ENCODE data around the gene TEX26. TPM values are rescaled to one million over a fixed set of nuclear protein-coding genes. Genes with fewer than 3 reads are reported as not detected.

The TEX26 gene
- total RNA-seq, 1 donor from 2014 or later, result not detected

GRCh38 chr13:30904043-30904442, 28.4 kb upstream of the TEX26 start:
- DNase-seq (ENCODE audit: low spot score in 2 of 2), result no peak
- Histone ChIP-seq H3K4me1 (peaks cover 10 to 26% of the 10 kb centered on the region in 2 donors), H3K4me3 (no peak overlapping the region), H3K27ac (peak overlapping the region; percentile 36 to 95), H3K9me3 (no peaks in the 10 kb centered on the region), H3K36me3 (no peaks in the 10 kb centered on the region), H3K27me3 (no peaks in the 10 kb centered on the region)
- intact Hi-C loops (cut with DNase I), result loop anchor here (2.0 to 10.0 kb wide), 2 partner anchors 229 to 439 kb away; partner anchors contain the start of gene HMGB1
- TF ChIP-seq CTCF (IDR thresholded peaks at IDR 0.05), result no peak

GRCh38 chr13:30905932-30906383, 26.5 kb upstream of the TEX26 start, which contains the start of gene MEDAG:
Gene MEDAG, plus strand, starts transcription at chr13:30906271. Its CDS starts 245 bp downstream, at chr13:30906516.
- DNase-seq (ENCODE audit: low spot score in 2 of 2), result peak; percentile 76 to 96
- H3K36me3 ChIP-seq, result no peaks in the 10 kb centered on the region
- no peak for TF ChIP-seq CTCF (IDR thresholded peaks at IDR 0.05)
- H3K4me1 ChIP-seq, result peaks cover 0 to 21% of the 10 kb centered on the region in 2 donors
- no peaks in the 10 kb centered on the region for H3K27me3 ChIP-seq
- H3K4me3 ChIP-seq, result peak within 1 kb of the TSS; percentile 56 to 81
- intact Hi-C loops (cut with DNase I), result loop anchor here (2.0 to 10.0 kb wide), 5 partner anchors 41 to 499 kb away; partner anchors contain the start of gene HMGB1
- no peaks in the 10 kb centered on the region for H3K9me3 ChIP-seq
- H3K27ac ChIP-seq, result peak within 1 kb of the TSS; percentile 95 to 98

GRCh38 chr13:30906411-30907051, 25.9 kb upstream of the TEX26 start:
- peaks cover 4 to 23% of the 10 kb centered on the region in 2 donors for H3K4me1 ChIP-seq
- peaks cover 0 to 6% of the 10 kb centered on the region in 2 donors for H3K36me3 ChIP-seq
- intact Hi-C loops (cut with DNase I), result loop anchor here (2.0 to 10.0 kb wide), 4 partner anchors 42 to 499 kb away; partner anchors contain the start of gene HMGB1
- H3K27me3 ChIP-seq, result no peaks in the 10 kb centered on the region
- H3K4me3 ChIP-seq, result peak overlapping the region; percentile 56 to 81
- no peaks in the 10 kb centered on the region for H3K9me3 ChIP-seq
- peak overlapping the region; percentile 95 to 98 for H3K27ac ChIP-seq
- TF ChIP-seq CTCF (IDR thresholded peaks at IDR 0.05), result no peak
- DNase-seq (ENCODE audit: low spot score in 2 of 2), result no peak

- Histone ChIP-seq H3K27ac (peak overlapping the region; percentile 95 to 98), H3K9me3 (no peaks in the 10 kb centered on the region), H3K36me3 (peaks cover 0 to 8% of the 10 kb centered on the region in 2 donors), H3K27me3 (no peaks in the 10 kb centered on the region), H3K4me1 (peaks cover 5 to 29% of the 10 kb centered on the region in 2 donors), H3K4me3 (peak overlapping the region; percentile 56 to 81)
- intact Hi-C loops (cut with DNase I), result loop anchor here (2.0 to 10.0 kb wide), 4 partner anchors 42 to 500 kb away; partner anchors contain the start of gene HMGB1
- DNase-seq (ENCODE audit: low spot score in 2 of 2), result peak in 1 of 2 donors; percentile 75
- TF ChIP-seq CTCF (IDR thresholded peaks at IDR 0.05), result no peak
Observed at GRCh38 chr13:30907121-30907861, 25.2 kb upstream of the TEX26 start.

- Histone ChIP-seq H3K4me1 (peaks cover 5 to 38% of the 10 kb centered on the region in 2 donors), H3K27me3 (no peaks in the 10 kb centered on the region), H3K9me3 (no peaks in the 10 kb centered on the region), H3K4me3 (peak overlapping the region; percentile 56 to 81), H3K27ac (peak overlapping the region; percentile 95 to 98), H3K36me3 (peaks cover 0 to 8% of the 10 kb centered on the region in 2 donors)
- intact Hi-C loops (cut with DNase I), result loop anchor here (2.0 to 10.0 kb wide), 5 partner anchors 68 to 501 kb away; partner anchors contain the start of gene HMGB1
- no peak for TF ChIP-seq CTCF (IDR thresholded peaks at IDR 0.05)
- peak in 1 of 2 donors; percentile 83 for DNase-seq (ENCODE audit: low spot score in 2 of 2)
Observed at GRCh38 chr13:30908416-30908980, 24.0 kb upstream of the TEX26 start.
